Muscle of leg (tissue), 11 donors: ENCODE measurements around the gene CDH23. TPM values are rescaled to one million over a fixed set of nuclear protein-coding genes. Genes with fewer than 3 reads are reported as not detected.

Experiments
- DNase-seq: peaks from one replicate; pipeline ENCODE4 v3.0.0; 2013
- H3K27ac ChIP-seq: one replicate; pipeline ENCODE4 v1.5.1; 2013; ENCODE audit warnings: mild to moderate bottlenecking, low read length, control low read depth
- H3K27me3 ChIP-seq: one replicate; pipeline ENCODE4 v1.6.1; 2013; ENCODE audit warnings: low read length; ENCODE audit not compliant: control insufficient read depth, insufficient read depth
- H3K36me3 ChIP-seq: one replicate; pipeline ENCODE4 v1.6.1; 2013; ENCODE audit warnings: low read length; ENCODE audit not compliant: control insufficient read depth, insufficient read depth
- H3K4me1 ChIP-seq: one replicate; pipeline ENCODE4 v1.6.1; 2013; ENCODE audit warnings: low read length; ENCODE audit not compliant: control insufficient read depth, insufficient read depth
- H3K4me3 ChIP-seq: one replicate; pipeline ENCODE4 v1.5.1; 2013; ENCODE audit warnings: low read length, control low read depth
- H3K9me3 ChIP-seq: replicated peaks from 2 replicates; pipeline ENCODE4 v1.6.1; 2013; ENCODE audit warnings: low read depth, low read length; ENCODE audit not compliant: control insufficient read depth
- WGBS: methylation state at CpG from one replicate; pipeline ENCODE4 v1.1.5; 2013; ENCODE audit warnings: missing lambda C conversion rate; ENCODE audit not compliant: insufficient coverage; 5-methylcytosine and 5-hydroxymethylcytosine counted together
- polyA plus RNA-seq, 8 donors: library from polyadenylated mRNA; unstranded; fragments of 120-200 nt; gene quantifications; one replicate each; pipeline versions ENCODE4 v1.2.1 to v1.2.3, GENCODE V29; 2013; ENCODE audit warnings: inconsistent platforms in 1 of 8, low replicate concordance in 1 of 8; ENCODE audit not compliant: insufficient read length in 8 of 8, insufficient read depth in 1 of 8
- total RNA-seq: library from RNA; stranded (reverse); fragments of 120-200 nt; gene quantifications from one replicate; pipeline ENCODE4 v1.2.4, GENCODE V29; 2013

The CDH23 gene
- total and polyA plus RNA-seq, 9 donors = 3.4 to 5.7 (median 4.9) TPM

- H3K27me3 ChIP-seq = no peaks in the 10 kb centered on the region
- H3K9me3 ChIP-seq = no peaks in the 10 kb centered on the region
- WGBS = 29% methylated on average over 5 of the region's 12 CpGs
- H3K27ac ChIP-seq = peak overlapping the region; percentile 2
- no peak overlapping the region for H3K4me3 ChIP-seq
- peaks cover 24% of the 10 kb centered on the region for H3K36me3 ChIP-seq
- H3K4me1 ChIP-seq = peaks cover 38% of the 10 kb centered on the region
- peak; percentile 59 for DNase-seq
These were observed 359.8 kb downstream of the CDH23 start for GRCh38 chr10:71756311-71757191.

GRCh38 chr10:71757399-71757922 lies 360.7 kb downstream of the CDH23 start:
- H3K9me3 ChIP-seq = no peaks in the 10 kb centered on the region
- DNase-seq = no peak
- peaks cover 34% of the 10 kb centered on the region for H3K4me1 ChIP-seq
- no peak overlapping the region for H3K27ac ChIP-seq
- no peaks in the 10 kb centered on the region for H3K27me3 ChIP-seq
- H3K4me3 ChIP-seq = no peak overlapping the region
- 87% methylated on average over 4 of the region's 11 CpGs for WGBS
- H3K36me3 ChIP-seq = peaks cover 28% of the 10 kb centered on the region

- Histone ChIP-seq H3K4me3 (no peak overlapping the region), H3K4me1 (peaks cover 24% of the 10 kb centered on the region), H3K27ac (no peak overlapping the region), H3K9me3 (no peaks in the 10 kb centered on the region), H3K27me3 (no peaks in the 10 kb centered on the region), H3K36me3 (peaks cover 29% of the 10 kb centered on the region)
- 96% methylated on average over 3 of the region's 3 CpGs for WGBS
- DNase-seq = no peak
These were observed 364.4 kb downstream of the CDH23 start for GRCh38 chr10:71761105-71761511.

GRCh38 chr10:71761541-71762113 lies 364.9 kb downstream of the CDH23 start:
- Histone ChIP-seq H3K36me3 (peaks cover 29% of the 10 kb centered on the region), H3K27me3 (no peaks in the 10 kb centered on the region), H3K9me3 (no peaks in the 10 kb centered on the region), H3K4me3 (no peak overlapping the region), H3K27ac (no peak overlapping the region), H3K4me1 (peaks cover 26% of the 10 kb centered on the region)
- 89% methylated on average over 25 of the region's 26 CpGs for WGBS
- DNase-seq = no peak

- Histone ChIP-seq H3K9me3 (no peaks in the 10 kb centered on the region), H3K36me3 (peaks cover 29% of the 10 kb centered on the region), H3K4me1 (peaks cover 32% of the 10 kb centered on the region), H3K27ac (no peak overlapping the region), H3K4me3 (no peak overlapping the region), H3K27me3 (no peaks in the 10 kb centered on the region)
- DNase-seq = no peak
- WGBS = 85% methylated on average over 5 of the region's 5 CpGs
These were observed 365.6 kb downstream of the CDH23 start for GRCh38 chr10:71762324-71762723.

GRCh38 chr10:71763352-71764127 lies 366.8 kb downstream of the CDH23 start:
- DNase-seq = no peak
- Histone ChIP-seq H3K9me3 (no peaks in the 10 kb centered on the region), H3K36me3 (peaks cover 25% of the 10 kb centered on the region), H3K4me1 (peaks cover 43% of the 10 kb centered on the region), H3K27ac (no peak overlapping the region), H3K27me3 (no peaks in the 10 kb centered on the region), H3K4me3 (no peak overlapping the region)
- 76% methylated on average over 7 of the region's 11 CpGs for WGBS

GRCh38 chr10:71765176-71765904 lies 368.6 kb downstream of the CDH23 start:
- Histone ChIP-seq H3K27me3 (no peaks in the 10 kb centered on the region), H3K36me3 (peaks cover 20% of the 10 kb centered on the region), H3K9me3 (no peaks in the 10 kb centered on the region), H3K4me1 (peaks cover 56% of the 10 kb centered on the region), H3K27ac (peak overlapping the region; percentile 95), H3K4me3 (no peak overlapping the region)
- no peak for DNase-seq
- 44% methylated on average over 3 of the region's 8 CpGs for WGBS

- no peaks in the 10 kb centered on the region for H3K9me3 ChIP-seq
- H3K4me3 ChIP-seq = no peak overlapping the region
- 58% methylated on average over 20 of the region's 22 CpGs for WGBS
- no peaks in the 10 kb centered on the region for H3K27me3 ChIP-seq
- peaks cover 64% of the 10 kb centered on the region for H3K4me1 ChIP-seq
- no peak for DNase-seq
- H3K36me3 ChIP-seq = peaks cover 14% of the 10 kb centered on the region
- H3K27ac ChIP-seq = peak overlapping the region; percentile 95
These were observed 369.4 kb downstream of the CDH23 start for GRCh38 chr10:71765906-71766716.
